Lower lobe of right lung (tissue), 2 donors: Measurements from ENCODE around the gene DNAAF1. TPM values are rescaled to one million over a fixed set of nuclear protein-coding genes. Genes with fewer than 3 reads are reported as not detected.

ENCODE experiments used
- ATAC-seq, 2 donors: fragments of 200-7000 bp; cut with Tn5 transposase; one replicate each; pipeline ENCODE4 v1.9.1; 2020 to 2022; ENCODE audit warnings: mild to moderate bottlenecking in 2 of 2, moderate library complexity in 2 of 2
- DNase-seq: peaks from one replicate; pipeline ENCODE4 v3.0.0-alpha.2; 2020
- H3K27ac ChIP-seq: fragments of 200-600 bp; one replicate; pipeline ENCODE4 v1.8.0; 2022
- H3K27me3 ChIP-seq: fragments of 200-600 bp; one replicate; pipeline ENCODE4 v1.8.0; 2022; ENCODE audit warnings: low read depth
- H3K36me3 ChIP-seq: fragments of 200-600 bp; one replicate; pipeline ENCODE4 v1.8.0; 2022; ENCODE audit warnings: mild to moderate bottlenecking
- H3K4me1 ChIP-seq: fragments of 200-600 bp; one replicate; pipeline ENCODE4 v1.8.0; 2022
- H3K4me3 ChIP-seq: fragments of 200-600 bp; one replicate; pipeline ENCODE4 v1.8.0; 2022; ENCODE audit warnings: mild to moderate bottlenecking
- H3K9me3 ChIP-seq: fragments of 200-600 bp; one replicate; pipeline ENCODE4 v1.8.0; 2022
- intact Hi-C: fragments of 100-400 bp; cut with DNase I; formaldehyde crosslinking; loops from one replicate; pipeline ENCODE4 v1.11.0; 2022
- long read RNA-seq: library from polyadenylated mRNA; unstranded; transcript quantifications from one replicate; pipeline ENCODE4 v2.0.0, GENCODE V29; 2021
- total RNA-seq: library from RNA; stranded (reverse); fragmentation: NEBNext Ultra II Directional; extraction: Animal tissue kit (Norgen Biotek cat#: 25700); gene quantifications from one replicate; pipeline ENCODE4 v1.2.1, GENCODE V29; 2021
- TF ChIP-seq, protein P1 (sequence below): fragments of 200-600 bp; IDR thresholded peaks from one replicate; pipeline ENCODE4 v1.8.0; 2022; ENCODE audit warnings: antibody characterized with exemption, mild to moderate bottlenecking
- donor health status: DM: no; HTN: yes; CAD: no; lungs with severe emphysema.

DNAAF1 gene
- total RNA-seq, result 18.8 TPM
- long read RNA-seq, partial matches to known transcripts, result 9 of 19 reads
- long read RNA-seq, other reads (novel, unspliced or antisense), result 6 of 19 reads

DNA sequence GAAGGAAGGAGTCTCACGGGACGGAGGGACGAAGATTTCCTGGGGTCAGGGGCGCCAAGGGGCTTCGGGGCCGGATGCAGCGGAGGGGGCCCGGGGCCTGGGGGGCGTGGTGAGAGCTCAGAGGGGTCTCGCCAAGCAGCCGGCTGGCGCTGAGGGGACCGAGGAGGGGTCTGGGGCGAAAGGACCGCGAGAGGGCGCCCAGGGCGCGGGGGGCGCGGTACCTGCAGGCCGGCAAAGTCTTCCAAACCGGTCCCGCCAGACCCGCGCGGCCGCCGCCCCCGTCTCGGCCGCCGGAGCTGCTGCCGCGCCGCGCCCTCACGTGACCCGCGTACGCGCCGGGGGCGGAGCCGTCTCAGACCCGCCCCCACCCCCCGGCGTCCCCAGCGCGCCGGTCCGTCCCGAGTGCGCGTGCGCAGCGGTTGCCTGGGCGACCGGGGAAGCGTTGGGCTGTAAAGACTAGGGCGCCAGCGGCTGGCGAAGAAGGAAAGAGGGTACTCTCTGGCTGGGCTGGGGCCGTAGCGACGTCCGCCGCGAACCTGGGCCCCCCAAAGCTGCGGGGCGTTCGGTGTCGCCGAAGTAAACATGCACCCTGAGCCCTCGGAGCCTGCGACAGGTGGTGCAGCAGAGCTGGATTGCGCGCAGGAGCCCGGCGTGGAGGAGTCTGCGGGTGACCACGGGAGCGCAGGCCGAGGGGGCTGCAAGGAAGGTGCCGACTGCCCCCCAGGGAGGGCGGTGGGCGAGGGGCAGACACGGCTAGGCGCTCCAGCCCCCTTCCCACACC lies at the start of gene DNAAF1, which contains the start of gene HSDL1:
DNAAF1 (plus strand) TSS at position 450 of the 781 bp plus-strand sequence; CDS start at position 583, 133 bp downstream.
HSDL1 (minus strand) TSS at position 319 of the 781 bp plus-strand sequence. CDS start 13,856 bp downstream, outside the sequence.
- intact Hi-C loops, result no loop called here
- H3K36me3 ChIP-seq, result no peaks in the 10 kb centered on the region
- peaks cover 7% of the 10 kb centered on the region for H3K4me1 ChIP-seq
- peak; percentile 92 for DNase-seq
- TF ChIP-seq, protein P1, sequence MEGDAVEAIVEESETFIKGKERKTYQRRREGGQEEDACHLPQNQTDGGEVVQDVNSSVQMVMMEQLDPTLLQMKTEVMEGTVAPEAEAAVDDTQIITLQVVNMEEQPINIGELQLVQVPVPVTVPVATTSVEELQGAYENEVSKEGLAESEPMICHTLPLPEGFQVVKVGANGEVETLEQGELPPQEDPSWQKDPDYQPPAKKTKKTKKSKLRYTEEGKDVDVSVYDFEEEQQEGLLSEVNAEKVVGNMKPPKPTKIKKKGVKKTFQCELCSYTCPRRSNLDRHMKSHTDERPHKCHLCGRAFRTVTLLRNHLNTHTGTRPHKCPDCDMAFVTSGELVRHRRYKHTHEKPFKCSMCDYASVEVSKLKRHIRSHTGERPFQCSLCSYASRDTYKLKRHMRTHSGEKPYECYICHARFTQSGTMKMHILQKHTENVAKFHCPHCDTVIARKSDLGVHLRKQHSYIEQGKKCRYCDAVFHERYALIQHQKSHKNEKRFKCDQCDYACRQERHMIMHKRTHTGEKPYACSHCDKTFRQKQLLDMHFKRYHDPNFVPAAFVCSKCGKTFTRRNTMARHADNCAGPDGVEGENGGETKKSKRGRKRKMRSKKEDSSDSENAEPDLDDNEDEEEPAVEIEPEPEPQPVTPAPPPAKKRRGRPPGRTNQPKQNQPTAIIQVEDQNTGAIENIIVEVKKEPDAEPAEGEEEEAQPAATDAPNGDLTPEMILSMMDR, result peak; percentile 10
- no peaks in the 10 kb centered on the region for H3K9me3 ChIP-seq
- ATAC-seq, result peak; percentile 98 to 99
- peak within 1 kb of the TSS; percentile 85 for H3K4me3 ChIP-seq
- H3K27me3 ChIP-seq, result no peaks in the 10 kb centered on the region
- H3K27ac ChIP-seq, result peak within 1 kb of the TSS; percentile 60

DNA sequence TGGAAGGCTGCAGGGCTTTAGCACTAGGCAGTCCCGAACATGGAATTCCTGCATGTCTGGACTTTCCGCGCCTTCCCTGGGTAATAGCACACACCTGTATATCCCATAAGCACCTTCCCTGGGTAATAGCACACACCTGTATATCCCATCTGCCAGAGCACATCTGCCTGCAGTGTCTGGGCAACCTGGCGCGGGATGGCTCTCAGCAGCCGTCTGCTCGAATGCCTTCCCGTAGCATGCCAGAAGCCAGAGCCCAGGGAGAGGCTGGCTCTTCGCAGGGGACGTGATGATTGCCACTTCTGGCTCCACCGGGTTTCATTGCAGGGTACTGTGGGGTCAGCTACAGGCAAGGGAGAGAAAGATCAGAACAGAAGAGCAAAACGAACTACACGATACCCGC lies 49.6 kb upstream of the DNAAF1 start:
- ATAC-seq (no peak), DNase-seq (no peak)
- H3K36me3 ChIP-seq, result peaks cover 83% of the 10 kb centered on the region
- H3K27me3 ChIP-seq, result no peaks in the 10 kb centered on the region
- TF ChIP-seq, protein P1, result no peak
- H3K4me3 ChIP-seq, result no peak overlapping the region
- H3K27ac ChIP-seq, result peak overlapping the region; percentile 1
- peaks cover 37% of the 10 kb centered on the region for H3K4me1 ChIP-seq
- no peaks in the 10 kb centered on the region for H3K9me3 ChIP-seq
- intact Hi-C loops, result no loop called here

DNA sequence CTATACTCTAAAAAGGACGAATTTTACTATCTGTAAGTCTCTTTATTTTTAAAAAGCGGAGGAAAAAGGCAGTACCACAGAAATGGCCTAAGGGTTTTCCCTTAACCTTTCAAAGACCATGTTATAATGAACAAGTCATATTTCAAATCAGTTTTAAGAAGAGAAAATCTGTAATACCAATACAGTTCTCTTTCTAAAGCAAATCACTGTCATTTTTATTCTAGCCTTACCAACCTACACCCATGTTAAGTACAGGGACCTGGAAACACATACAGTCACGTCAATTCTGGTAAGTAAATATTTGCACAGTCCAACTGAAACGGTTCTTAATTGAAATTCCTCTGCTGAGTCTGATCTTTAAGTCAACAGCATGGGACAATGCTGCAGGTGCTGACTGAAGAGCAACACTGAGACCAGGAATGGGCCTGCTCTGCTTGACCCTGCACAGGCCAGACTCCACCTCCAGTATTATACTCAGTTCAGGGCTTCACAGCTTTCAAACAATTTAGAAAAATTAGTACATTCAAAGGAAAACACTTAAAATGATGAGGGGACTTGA lies 48.6 kb upstream of the DNAAF1 start:
- peak; percentile 92 to 95 for ATAC-seq

DNA sequence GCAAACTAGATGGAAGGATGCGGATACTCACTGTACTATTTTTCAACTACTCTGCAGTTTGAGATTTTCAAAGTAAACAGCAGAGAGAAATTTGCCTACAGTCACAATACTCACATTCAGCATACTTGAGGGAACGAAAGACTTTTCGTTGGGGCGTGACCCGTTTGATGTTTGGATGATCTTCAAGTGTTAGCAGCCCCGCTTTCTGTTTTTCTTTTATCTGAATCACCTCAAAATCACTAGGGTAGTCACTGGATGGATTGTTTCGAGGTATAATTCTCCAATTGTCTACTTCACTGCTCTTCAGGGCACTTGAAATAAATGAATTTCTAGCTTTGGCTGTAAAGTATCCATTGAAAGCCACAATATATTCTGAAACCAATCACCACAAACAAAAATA lies 46.2 kb upstream of the DNAAF1 start:
- DNase-seq, result no peak
- intact Hi-C loops, result no loop called here

More for the DNA sequence above, 48.6 kb upstream of the DNAAF1 start:
- Histone ChIP-seq H3K27ac (no peak overlapping the region), H3K9me3 (no peaks in the 10 kb centered on the region), H3K4me3 (no peak overlapping the region), H3K36me3 (peaks cover 83% of the 10 kb centered on the region), H3K4me1 (peaks cover 38% of the 10 kb centered on the region), H3K27me3 (no peaks in the 10 kb centered on the region)
- TF ChIP-seq, protein P1, result no peak
- intact Hi-C loops, result no loop called here
- DNase-seq, result no peak

DNA sequence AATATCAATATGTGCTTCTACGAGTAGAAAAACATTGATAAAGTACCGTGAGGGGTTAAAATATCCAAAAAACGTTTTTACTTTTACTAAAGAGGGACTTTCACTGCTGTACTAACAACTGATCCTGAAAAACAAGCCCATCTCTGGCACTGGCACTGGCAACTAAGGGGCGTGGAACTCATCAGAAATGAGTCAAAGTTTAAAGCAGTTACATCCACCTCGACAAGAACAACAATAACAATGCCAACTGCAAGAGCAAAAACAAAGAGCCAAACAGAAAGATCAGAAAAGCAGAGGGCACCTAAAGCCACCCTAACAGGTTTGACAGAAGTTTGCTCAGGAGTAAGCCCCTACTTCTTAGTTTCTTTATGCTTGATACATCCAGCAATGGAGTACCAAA lies 41.4 kb upstream of the DNAAF1 start:
- TF ChIP-seq, protein P1, result no peak
- Histone ChIP-seq H3K27ac (no peak overlapping the region), H3K4me3 (no peak overlapping the region), H3K36me3 (peaks cover 31% of the 10 kb centered on the region), H3K9me3 (no peaks in the 10 kb centered on the region), H3K27me3 (no peaks in the 10 kb centered on the region), H3K4me1 (peaks cover 34% of the 10 kb centered on the region)
- intact Hi-C loops, result no loop called here
- peak in 1 of 2 donors; percentile 51 for ATAC-seq
- no peak for DNase-seq

More for the DNA sequence above, 46.2 kb upstream of the DNAAF1 start:
- H3K27me3 ChIP-seq, result no peaks in the 10 kb centered on the region
- H3K9me3 ChIP-seq, result no peaks in the 10 kb centered on the region
- no peak overlapping the region for H3K27ac ChIP-seq
- TF ChIP-seq, protein P1, result no peak
- no peak for ATAC-seq
- H3K4me1 ChIP-seq, result peaks cover 52% of the 10 kb centered on the region
- no peak overlapping the region for H3K4me3 ChIP-seq
- peaks cover 60% of the 10 kb centered on the region for H3K36me3 ChIP-seq
